ENCODE results near the gene UBE3B.

Gene UBE3B

DNA sequence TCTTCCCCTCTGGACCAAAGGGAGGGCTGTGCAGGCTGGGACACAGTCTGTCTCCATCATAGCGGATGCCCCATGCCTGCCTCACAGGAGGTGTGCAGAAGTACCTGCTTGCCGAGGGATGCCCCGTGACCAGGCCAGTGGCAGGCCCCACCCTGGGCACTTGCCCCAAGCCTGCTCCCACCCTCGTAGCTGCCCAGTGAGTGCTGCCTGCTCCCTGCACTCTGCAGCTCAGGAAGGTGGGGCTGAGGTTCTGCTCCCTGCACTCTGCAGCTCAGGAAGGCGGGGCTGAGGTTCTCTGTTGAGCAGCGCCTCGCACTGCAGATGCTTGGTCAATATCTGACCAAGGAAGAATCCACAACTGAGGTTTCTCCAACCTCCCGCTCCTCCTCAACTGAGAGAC lies 89.0 kb downstream of the UBE3B start:
- Histone ChIP-seq H3K9me3 (ENCODE audit: insufficient read depth, low read depth, low read length) (no peaks in the 10 kb centered on the region), H3K27me3 (ENCODE audit: insufficient read depth, low read length) (no peaks in the 10 kb centered on the region), H3K27ac (ENCODE audit: low read depth, low read length) (no peak overlapping the region), H3K9ac (ENCODE audit: low read depth, low read length) (no peak overlapping the region), H3K4me1 (ENCODE audit: insufficient read depth, low read length) (no peaks in the 10 kb centered on the region), H3K4me3 (ENCODE audit: low read length) (no peak overlapping the region), H3K36me3 (ENCODE audit: insufficient read depth, low read length) (peaks cover 49% of the 10 kb centered on the region)
- 96% methylated on average over 8 of the region's 8 CpGs for WGBS

DNA sequence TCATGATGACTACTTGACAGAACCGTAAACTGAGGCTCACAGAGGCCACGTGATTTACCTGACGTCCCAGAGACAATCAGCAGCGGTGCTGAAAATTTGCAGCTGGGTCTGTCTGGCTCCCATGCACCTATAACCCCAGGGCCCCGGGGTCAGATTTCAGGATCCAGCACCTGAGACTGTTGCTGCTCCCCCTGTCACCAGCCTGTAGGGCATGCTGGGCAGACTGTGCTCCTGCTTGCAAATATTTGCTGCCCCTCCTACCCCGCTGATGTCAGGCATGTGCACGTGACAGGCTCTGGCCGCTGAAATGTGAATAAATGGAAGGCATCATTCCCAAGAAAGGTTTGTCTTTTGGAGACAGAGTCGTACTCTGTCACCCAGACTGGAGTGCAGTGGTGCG lies 89.9 kb downstream of the UBE3B start:
- Histone ChIP-seq H3K27me3 (ENCODE audit: insufficient read depth, low read length) (no peaks in the 10 kb centered on the region), H3K9ac (ENCODE audit: low read depth, low read length) (no peak overlapping the region), H3K9me3 (ENCODE audit: insufficient read depth, low read depth, low read length) (no peaks in the 10 kb centered on the region), H3K36me3 (ENCODE audit: insufficient read depth, low read length) (peaks cover 50% of the 10 kb centered on the region), H3K4me3 (ENCODE audit: low read length) (no peak overlapping the region), H3K4me1 (ENCODE audit: insufficient read depth, low read length) (no peaks in the 10 kb centered on the region), H3K27ac (ENCODE audit: low read depth, low read length) (no peak overlapping the region)
- 89% methylated on average over 10 of the region's 10 CpGs for WGBS

DNA sequence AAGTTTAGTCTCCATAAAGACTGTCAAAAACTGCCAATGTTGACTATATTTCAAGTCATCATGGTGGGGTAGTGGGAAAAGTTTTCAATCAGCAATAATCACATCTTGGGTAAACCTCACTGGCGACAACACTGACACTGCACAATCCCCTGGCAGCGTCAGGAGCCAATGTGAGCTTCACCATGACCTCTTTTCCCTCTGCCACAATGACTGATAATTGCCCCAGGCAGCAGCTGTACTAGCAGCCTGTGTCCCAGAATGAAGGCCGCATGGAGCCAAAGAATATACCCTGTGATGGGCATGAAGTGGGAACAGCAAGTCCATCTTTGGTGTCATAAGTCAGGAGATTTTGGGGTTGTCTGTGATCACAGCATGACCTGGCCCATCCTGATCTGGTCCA lies 90.5 kb downstream of the UBE3B start:
- H3K4me1 ChIP-seq (ENCODE audit: insufficient read depth, low read length), result peaks cover 4% of the 10 kb centered on the region; the same call in 1 of the 2 replicates
- H3K27me3 ChIP-seq (ENCODE audit: insufficient read depth, low read length), result no peaks in the 10 kb centered on the region
- no peak overlapping the region for H3K27ac ChIP-seq (ENCODE audit: low read depth, low read length)
- H3K9me3 ChIP-seq (ENCODE audit: insufficient read depth, low read depth, low read length), result no peaks in the 10 kb centered on the region
- WGBS, result 93% methylated on average over 3 of the region's 3 CpGs
- H3K36me3 ChIP-seq (ENCODE audit: insufficient read depth, low read length), result peaks cover 50% of the 10 kb centered on the region
- no peak overlapping the region for H3K4me3 ChIP-seq (ENCODE audit: low read length)
- no peak overlapping the region for H3K9ac ChIP-seq (ENCODE audit: low read depth, low read length)

DNA sequence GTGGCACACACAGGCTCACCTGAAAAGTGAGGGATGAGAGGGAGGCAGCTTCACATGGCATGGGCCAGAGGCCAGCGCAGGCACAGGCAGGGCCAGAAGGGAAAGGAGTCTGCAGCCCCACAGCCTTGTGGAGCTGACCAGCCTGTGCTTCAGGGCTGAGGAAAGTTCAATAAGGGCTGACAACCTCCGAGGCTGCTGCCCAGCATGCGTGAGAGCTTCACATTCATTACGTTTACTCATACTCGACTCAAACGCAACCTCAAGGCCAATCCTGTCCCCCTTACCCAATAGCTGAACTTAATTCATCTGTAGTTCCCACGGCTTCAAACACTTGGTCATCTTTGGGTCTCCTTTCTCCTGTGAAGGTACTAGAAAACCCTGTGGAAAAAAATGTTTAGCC lies 91.1 kb downstream of the UBE3B start:
- Histone ChIP-seq H3K27ac (ENCODE audit: low read depth, low read length) (no peak overlapping the region), H3K36me3 (ENCODE audit: insufficient read depth, low read length) (peaks cover 50% of the 10 kb centered on the region)
- WGBS, result 93% methylated on average over 7 of the region's 7 CpGs

GRCh38 chr12:109571773-109572505 lies 94.5 kb downstream of the UBE3B start:
- Histone ChIP-seq H3K9ac (ENCODE audit: low read depth, low read length) (no peak overlapping the region), H3K27ac (ENCODE audit: low read depth, low read length) (no peak overlapping the region), H3K36me3 (ENCODE audit: insufficient read depth, low read length) (peaks cover 47% of the 10 kb centered on the region), H3K27me3 (ENCODE audit: insufficient read depth, low read length) (no peaks in the 10 kb centered on the region), H3K9me3 (ENCODE audit: insufficient read depth, low read depth, low read length) (no peaks in the 10 kb centered on the region), H3K4me3 (ENCODE audit: low read length) (no peak overlapping the region), H3K4me1 (ENCODE audit: insufficient read depth, low read length) (peaks cover 8% of the 10 kb centered on the region)
- WGBS, result 93% methylated on average over 4 of the region's 5 CpGs

More for the DNA sequence above, 91.1 kb downstream of the UBE3B start:
- H3K9ac ChIP-seq (ENCODE audit: low read depth, low read length), result no peak overlapping the region
- H3K4me3 ChIP-seq (ENCODE audit: low read length), result no peak overlapping the region
- H3K4me1 ChIP-seq (ENCODE audit: insufficient read depth, low read length), result peaks cover 4% of the 10 kb centered on the region; the same call in 1 of the 2 replicates
- H3K9me3 ChIP-seq (ENCODE audit: insufficient read depth, low read depth, low read length), result no peaks in the 10 kb centered on the region
- H3K27me3 ChIP-seq (ENCODE audit: insufficient read depth, low read length), result no peaks in the 10 kb centered on the region

GRCh38 chr12:109572506-109572845 lies 95.0 kb downstream of the UBE3B start:
- no peak overlapping the region for H3K27ac ChIP-seq (ENCODE audit: low read depth, low read length)
- H3K36me3 ChIP-seq (ENCODE audit: insufficient read depth, low read length), result peaks cover 47% of the 10 kb centered on the region

GRCh38 chr12:109573029-109573913 lies 95.8 kb downstream of the UBE3B start, which contains the start of the genes MMAB and MVK:
TSS of gene MMAB (minus strand) at chr12:109573504. CDS start at chr12:109573480, 24 bp downstream.
TSS of gene MVK (plus strand) at chr12:109573794. CDS start at chr12:109574823, 1,029 bp downstream.
- H3K27ac ChIP-seq (ENCODE audit: low read depth, low read length), result peak within 1 kb of the TSS; percentile 86; the same call in 1 of the 2 replicates
- H3K4me1 ChIP-seq (ENCODE audit: insufficient read depth, low read length), result peaks cover 8% of the 10 kb centered on the region
- peak within 1 kb of the TSS; percentile 69 for H3K9ac ChIP-seq (ENCODE audit: low read depth, low read length)
- no peaks in the 10 kb centered on the region for H3K27me3 ChIP-seq (ENCODE audit: insufficient read depth, low read length)
- H3K4me3 ChIP-seq (ENCODE audit: low read length), result peak within 1 kb of the TSS; percentile 81
- H3K9me3 ChIP-seq (ENCODE audit: insufficient read depth, low read depth, low read length), result no peaks in the 10 kb centered on the region
- 3% methylated on average over 74 of the region's 74 CpGs for WGBS
- peaks cover 48% of the 10 kb centered on the region for H3K36me3 ChIP-seq (ENCODE audit: insufficient read depth, low read length)

More at GRCh38 chr12:109572506-109572845, 95.0 kb downstream of the UBE3B start:
- no peaks in the 10 kb centered on the region for H3K27me3 ChIP-seq (ENCODE audit: insufficient read depth, low read length)
- WGBS, result 98% methylated on average over 3 of the region's 3 CpGs
- peaks cover 8% of the 10 kb centered on the region for H3K4me1 ChIP-seq (ENCODE audit: insufficient read depth, low read length)
- no peaks in the 10 kb centered on the region for H3K9me3 ChIP-seq (ENCODE audit: insufficient read depth, low read depth, low read length)
- no peak overlapping the region for H3K9ac ChIP-seq (ENCODE audit: low read depth, low read length)
- H3K4me3 ChIP-seq (ENCODE audit: low read length), result peak overlapping the region; percentile 73

DNA sequence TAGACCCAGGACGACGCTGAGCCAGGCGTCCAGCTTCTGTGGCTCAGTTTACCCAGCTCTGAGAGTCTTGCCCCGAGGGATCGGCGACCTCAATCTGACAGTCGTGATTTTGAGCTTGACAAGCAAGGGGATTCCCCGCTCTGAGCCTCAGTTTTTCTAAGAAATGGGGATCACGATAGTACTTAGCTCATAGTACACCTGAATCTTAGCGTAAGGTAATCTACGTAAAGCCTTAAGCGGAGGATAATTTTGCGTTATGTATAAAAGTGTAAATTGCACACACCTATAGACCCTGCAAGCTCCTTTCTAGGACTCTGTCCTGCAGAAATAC lies 96.4 kb downstream of the UBE3B start:
- peaks cover 8% of the 10 kb centered on the region for H3K4me1 ChIP-seq (ENCODE audit: insufficient read depth, low read length)
- peak overlapping the region; percentile 81 for H3K4me3 ChIP-seq (ENCODE audit: low read length)
- no peaks in the 10 kb centered on the region for H3K27me3 ChIP-seq (ENCODE audit: insufficient read depth, low read length)
- H3K36me3 ChIP-seq (ENCODE audit: insufficient read depth, low read length), result peaks cover 50% of the 10 kb centered on the region
- peak overlapping the region; percentile 61 for H3K9ac ChIP-seq (ENCODE audit: low read depth, low read length)
- H3K9me3 ChIP-seq (ENCODE audit: insufficient read depth, low read depth, low read length), result no peaks in the 10 kb centered on the region
- H3K27ac ChIP-seq (ENCODE audit: low read depth, low read length), result no peak overlapping the region
- WGBS, result 1% methylated on average over 13 of the region's 13 CpGs

DNA sequence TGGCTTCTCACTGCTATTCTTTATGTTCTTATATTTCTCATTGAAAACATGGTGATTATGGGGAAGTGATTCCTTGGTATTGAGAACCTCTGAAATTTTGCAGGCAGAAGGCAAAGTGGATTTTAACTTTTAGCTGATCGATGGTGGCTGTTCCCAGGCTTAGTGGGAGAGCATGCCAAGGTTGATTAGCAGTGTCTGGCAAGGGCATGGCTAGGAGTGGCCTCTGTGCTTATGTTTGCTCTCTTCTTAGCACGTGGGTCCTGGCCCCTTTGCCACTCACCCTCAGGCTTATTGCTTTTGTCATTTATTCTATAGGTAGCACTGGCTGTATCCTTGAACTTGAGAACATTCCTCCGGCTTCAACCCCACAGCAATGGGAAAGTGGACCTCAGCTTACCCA lies 98.2 kb downstream of the UBE3B start:
- no peak overlapping the region for H3K4me3 ChIP-seq (ENCODE audit: low read length)
- H3K27me3 ChIP-seq (ENCODE audit: insufficient read depth, low read length), result no peaks in the 10 kb centered on the region
- no peaks in the 10 kb centered on the region for H3K9me3 ChIP-seq (ENCODE audit: insufficient read depth, low read depth, low read length)
- no peak overlapping the region for H3K9ac ChIP-seq (ENCODE audit: low read depth, low read length)
- peaks cover 8% of the 10 kb centered on the region for H3K4me1 ChIP-seq (ENCODE audit: insufficient read depth, low read length)
- no peak overlapping the region for H3K27ac ChIP-seq (ENCODE audit: low read depth, low read length)
- 92% methylated on average over 3 of the region's 3 CpGs for WGBS
- peaks cover 58% of the 10 kb centered on the region for H3K36me3 ChIP-seq (ENCODE audit: insufficient read depth, low read length)

- 100% methylated on average over 1 of the region's 1 CpG for WGBS
- H3K27me3 ChIP-seq (ENCODE audit: insufficient read depth, low read length), result no peaks in the 10 kb centered on the region
- H3K27ac ChIP-seq (ENCODE audit: low read depth, low read length), result no peak overlapping the region
- H3K9ac ChIP-seq (ENCODE audit: low read depth, low read length), result no peak overlapping the region
- H3K4me3 ChIP-seq (ENCODE audit: low read length), result no peak overlapping the region
- H3K4me1 ChIP-seq (ENCODE audit: insufficient read depth, low read length), result peaks cover 8% of the 10 kb centered on the region
- H3K36me3 ChIP-seq (ENCODE audit: insufficient read depth, low read length), result peaks cover 68% of the 10 kb centered on the region
- no peaks in the 10 kb centered on the region for H3K9me3 ChIP-seq (ENCODE audit: insufficient read depth, low read depth, low read length)
These were observed 99.9 kb downstream of the UBE3B start for GRCh38 chr12:109577311-109577710.

GRCh38 chr12:109578330-109578927 lies 101.0 kb downstream of the UBE3B start:
- no peaks in the 10 kb centered on the region for H3K27me3 ChIP-seq (ENCODE audit: insufficient read depth, low read length)
- WGBS, result 91% methylated on average over 8 of the region's 8 CpGs
- H3K4me3 ChIP-seq (ENCODE audit: low read length), result no peak overlapping the region
- no peak overlapping the region for H3K27ac ChIP-seq (ENCODE audit: low read depth, low read length)
- no peak overlapping the region for H3K9ac ChIP-seq (ENCODE audit: low read depth, low read length)
- H3K36me3 ChIP-seq (ENCODE audit: insufficient read depth, low read length), result peaks cover 68% of the 10 kb centered on the region
- peaks cover 4% of the 10 kb centered on the region; the same call in 1 of the 2 replicates for H3K4me1 ChIP-seq (ENCODE audit: insufficient read depth, low read length)
- H3K9me3 ChIP-seq (ENCODE audit: insufficient read depth, low read depth, low read length), result no peaks in the 10 kb centered on the region

Measured in HUES64 (cell line).